Measurements from ENCODE around the gene P2RY2. TPM values are rescaled to one million over a fixed set of nuclear protein-coding genes. Genes with fewer than 3 reads are reported as not detected.

The P2RY2 gene
- total RNA-seq, 1 donor = 0.18 TPM

DNA sequence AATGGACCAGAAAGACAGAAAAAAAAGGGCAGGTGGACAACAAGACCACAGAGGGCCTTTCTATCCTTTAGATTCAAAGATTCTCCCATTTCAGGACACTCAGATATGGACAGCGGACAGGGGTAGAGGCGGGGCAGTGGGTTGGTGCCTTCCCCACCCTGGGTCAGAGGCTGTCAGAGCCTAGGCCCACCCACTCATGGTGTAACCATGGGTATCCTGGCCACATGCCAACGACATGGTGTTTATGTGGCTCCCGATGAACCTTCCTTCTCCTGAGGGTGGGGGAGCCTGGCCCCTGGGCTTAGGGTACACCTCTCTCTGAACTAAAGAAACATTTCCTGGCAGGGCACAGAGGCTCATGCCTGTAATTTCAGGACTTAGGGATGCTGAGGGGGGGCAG lies 14.3 kb upstream of the P2RY2 start:
- no peak for DNase-seq (ENCODE audit: low read depth)
- no peak overlapping the region for H3K4me3 ChIP-seq (ENCODE audit: low read depth, low read length)
- TF ChIP-seq CTCF (IDR thresholded peaks at IDR 0.05; ENCODE audit: insufficient read depth, low read length) = no peak

- no peak overlapping the region for H3K4me3 ChIP-seq (ENCODE audit: low read depth, low read length)
- DNase-seq (ENCODE audit: low read depth) = no peak
- TF ChIP-seq CTCF (IDR thresholded peaks at IDR 0.05; ENCODE audit: insufficient read depth, low read length) = no peak
Observed at GRCh38 chr11:73204711-73205121, 13.4 kb upstream of the P2RY2 start.

- TF ChIP-seq CTCF (IDR thresholded peaks at IDR 0.05; ENCODE audit: insufficient read depth, low read length) = no peak
- H3K4me3 ChIP-seq (ENCODE audit: low read depth, low read length) = no peak overlapping the region
- no peak for DNase-seq (ENCODE audit: low read depth)
Observed at GRCh38 chr11:73205661-73206343, 12.3 kb upstream of the P2RY2 start.

- H3K4me3 ChIP-seq (ENCODE audit: low read depth, low read length) = no peak overlapping the region
- no peak for DNase-seq (ENCODE audit: low read depth)
- TF ChIP-seq CTCF (IDR thresholded peaks at IDR 0.05; ENCODE audit: insufficient read depth, low read length) = no peak
Observed at GRCh38 chr11:73206801-73207200, 11.3 kb upstream of the P2RY2 start.

DNA sequence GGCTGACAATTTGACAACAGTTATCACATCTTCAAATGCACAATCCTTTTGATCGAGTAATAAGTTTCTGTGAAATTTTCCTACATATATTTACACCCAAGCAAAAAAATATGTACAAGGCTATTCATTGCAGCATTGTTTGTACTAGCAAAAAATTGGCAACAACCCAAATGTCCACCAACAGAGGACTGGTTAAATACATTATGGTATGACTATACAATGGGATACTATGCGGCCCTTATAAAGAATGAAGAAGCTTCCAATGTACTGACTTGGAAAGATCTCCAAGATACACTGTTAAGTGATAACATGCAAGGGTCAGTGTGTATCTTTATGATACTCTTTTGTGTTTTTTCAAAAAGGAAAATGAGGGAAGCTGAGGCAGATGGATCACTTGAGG lies 8.2 kb upstream of the P2RY2 start:
- DNase-seq (ENCODE audit: low read depth) = no peak
- no peak overlapping the region for H3K4me3 ChIP-seq (ENCODE audit: low read depth, low read length)
- TF ChIP-seq CTCF (IDR thresholded peaks at IDR 0.05; ENCODE audit: insufficient read depth, low read length) = no peak

- no peak overlapping the region for H3K4me3 ChIP-seq (ENCODE audit: low read depth, low read length)
- no peak for TF ChIP-seq CTCF (IDR thresholded peaks at IDR 0.05; ENCODE audit: insufficient read depth, low read length)
- no peak for DNase-seq (ENCODE audit: low read depth)
Observed at GRCh38 chr11:73210916-73211667, 7.0 kb upstream of the P2RY2 start.

All from fibroblast of the aortic adventitia (primary cell).